ENCODE results near the gene KIF25. TPM values are rescaled to one million over a fixed set of nuclear protein-coding genes. Genes with fewer than 3 reads are reported as not detected.

Gene KIF25
- total RNA-seq, 1 experiment from 2014 or later = not detected

DNA sequence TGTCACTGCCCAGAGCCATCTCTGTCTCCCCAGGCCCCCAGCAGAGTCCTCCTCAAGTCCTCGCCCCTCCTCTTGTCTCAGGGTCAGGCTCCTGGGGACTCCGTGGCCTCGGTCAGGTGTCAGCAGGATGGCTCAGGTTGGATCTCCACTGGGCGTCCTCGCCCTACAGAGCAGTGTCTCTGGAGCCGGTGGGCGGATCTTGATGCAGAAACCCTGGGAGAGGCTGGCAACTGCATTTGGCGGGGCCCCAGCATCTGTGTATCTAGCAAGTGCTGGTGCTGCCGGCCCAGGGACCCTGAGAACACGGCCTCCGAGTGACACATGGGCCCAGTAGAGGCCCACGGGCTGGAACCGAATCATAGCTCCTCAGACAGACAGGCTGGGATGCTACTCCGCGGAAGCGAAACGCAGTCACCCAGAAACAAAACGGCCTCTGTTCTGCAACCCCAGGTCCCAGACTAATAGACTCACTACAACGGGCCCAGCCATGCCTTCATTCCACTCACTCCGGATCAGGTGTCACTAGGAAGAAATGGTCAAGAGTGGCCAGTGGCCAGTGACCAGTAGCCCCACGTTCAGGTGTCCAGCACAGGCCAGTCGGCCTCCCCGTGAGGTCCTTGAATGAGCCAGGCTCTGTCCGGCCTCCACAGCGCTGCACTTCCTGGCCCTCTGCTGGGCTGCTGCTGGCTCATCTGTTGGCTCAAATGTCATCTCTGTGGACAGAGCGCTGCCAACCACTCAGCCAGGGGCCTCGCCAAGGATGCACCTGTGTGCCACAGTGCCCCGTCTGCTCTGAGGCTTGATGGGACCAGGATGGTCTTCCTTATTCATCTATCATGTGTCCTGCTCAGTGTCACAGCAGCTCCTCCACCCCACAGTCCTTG, 94.2 kb downstream of the KIF25 start:
- Histone ChIP-seq H3K27me3 (replicated peaks) (no peaks in the 10 kb centered on the region), H3K4me3 (no peak overlapping the region), H3K27ac (no peak overlapping the region), H3K9me3 (replicated peaks) (0 out of 2 replicates have a peak, but pooled peaks cover 3% of the 10 kb centered on the region), H3K36me3 (no peaks in the 10 kb centered on the region), H3K4me1 (replicated peaks) (no peaks in the 10 kb centered on the region)
- DNase-seq (ENCODE audit: low read depth in 1 of 2, low spot score in 2 of 2) = no peak

DNA sequence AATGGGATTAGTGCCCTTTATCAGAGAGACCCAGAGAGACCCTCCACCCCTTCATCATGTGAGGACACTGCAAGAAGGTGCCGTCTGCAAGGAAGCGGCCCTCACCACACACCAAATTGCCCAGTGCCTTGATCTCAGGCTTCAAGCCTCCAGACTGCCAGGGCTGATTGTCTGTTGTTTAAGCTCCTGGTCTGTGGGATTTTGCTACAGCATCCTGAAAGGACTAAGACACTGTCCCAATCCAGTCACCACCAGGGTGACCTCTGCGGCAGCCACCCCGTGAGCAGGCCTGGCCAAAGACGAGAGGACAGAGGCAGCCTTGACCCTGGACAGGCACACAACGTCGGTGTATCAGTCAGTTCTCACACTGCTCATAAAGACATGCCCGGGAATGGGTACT, 95.1 kb downstream of the KIF25 start:
- DNase-seq (ENCODE audit: low read depth in 1 of 2, low spot score in 2 of 2) = no peak
- H3K4me3 ChIP-seq = no peak overlapping the region
- H3K36me3 ChIP-seq = no peaks in the 10 kb centered on the region

GRCh38 chr6:168093071-168093505, 95.6 kb downstream of the KIF25 start:
- Histone ChIP-seq H3K27me3 (replicated peaks) (no peaks in the 10 kb centered on the region), H3K36me3 (no peaks in the 10 kb centered on the region), H3K4me3 (no peak overlapping the region), H3K9me3 (replicated peaks) (0 out of 2 replicates have a peak, but pooled peaks cover 3% of the 10 kb centered on the region), H3K4me1 (replicated peaks) (no peaks in the 10 kb centered on the region), H3K27ac (no peak overlapping the region)
- DNase-seq (ENCODE audit: low read depth in 1 of 2, low spot score in 2 of 2) = no peak

More for the DNA sequence above, 95.1 kb downstream of the KIF25 start:
- H3K9me3 ChIP-seq (replicated peaks) = 0 out of 2 replicates have a peak, but pooled peaks cover 3% of the 10 kb centered on the region
- no peak overlapping the region for H3K27ac ChIP-seq
- H3K4me1 ChIP-seq (replicated peaks) = no peaks in the 10 kb centered on the region
- no peaks in the 10 kb centered on the region for H3K27me3 ChIP-seq (replicated peaks)

- no peaks in the 10 kb centered on the region for H3K36me3 ChIP-seq
- 0 out of 2 replicates have a peak, but pooled peaks cover 3% of the 10 kb centered on the region for H3K9me3 ChIP-seq (replicated peaks)
- no peaks in the 10 kb centered on the region for H3K27me3 ChIP-seq (replicated peaks)
- H3K4me3 ChIP-seq = no peak overlapping the region
- no peaks in the 10 kb centered on the region for H3K4me1 ChIP-seq (replicated peaks)
- no peak overlapping the region for H3K27ac ChIP-seq
- DNase-seq (ENCODE audit: low read depth in 1 of 2, low spot score in 2 of 2) = no peak
Observed at GRCh38 chr6:168093634-168094033, 96.2 kb downstream of the KIF25 start.

Other genes with a start within 250 kb of the KIF25 start
- gene AFDN, start 170.8 kb upstream of the KIF25 start, total RNA-seq (2014; rRNA removed; shearing (Covaris generic)) = 88.2 and 118 TPM in 2 replicates
- gene FRMD1, start 81.5 kb downstream of the KIF25 start, total RNA-seq (2014; rRNA removed; shearing (Covaris generic)) = not detected in 2 replicates

All from SJSA1 (cell line).